Thyroid gland (tissue), 4 donors: ENCODE data around the gene PTK7.

Experiments used
- CTCF ChIP-seq, 6 experiments: fragments of 200-600 bp in 3 of 6; fragments of 450-650 bp in 3 of 6; sonication (generic) in 3 of 6; IDR thresholded peaks; one replicate each; pipeline ENCODE4 v1.5.1; 2016 to 2019; ENCODE audit warnings: antibody characterized with exemption in 6 of 6, mild to moderate bottlenecking in 2 of 6, inconsistent platforms in 1 of 6, moderate library complexity in 1 of 6
- POLR2A ChIP-seq, 2 donors: fragments of 450-650 bp; IDR thresholded peaks; one replicate each; pipeline ENCODE4 v1.6.1; 2017; ENCODE audit warnings: antibody characterized with exemption in 2 of 2, mild to moderate bottlenecking in 2 of 2, moderate library complexity in 1 of 2

- TF ChIP-seq POLR2A (IDR thresholded peaks at IDR 0.05) (no peak), CTCF (IDR thresholded peaks at IDR 0.05) (no peak)
Observed at GRCh38 chr6:43178150-43178549, 102.0 kb downstream of the PTK7 start.
